Stimulated activated naive CD4-positive, alpha-beta T cell (primary cell): ENCODE measurements around the gene BAG5.
"Not testable (repeated sequence)": the region's sequence is repeated elsewhere in the genome, so short reads cannot be mapped to it uniquely, and the experiment has no call there.

Experiments
- DNase-seq, 6 experiments: peaks; one replicate each; lab custom pipeline; 2025; lab: John Stamatoyannopoulos, UW

The BAG5 gene

GRCh38 chr14:103562429-103563225 is at the start of gene BAG5, which contains the start of gene COA8:
Gene BAG5 (minus strand): TSS chr14:103562657. CDS start chr14:103561164, 1,493 bp downstream.
Gene COA8 (plus strand): TSS chr14:103562960. CDS start chr14:103563002, 42 bp downstream.
- DNase-seq: peak; percentile 68 to 97 (median 87)

GRCh38 chr14:103611215-103611614 is 48.8 kb upstream of the BAG5 start:
- no peak for DNase-seq

- DNase-seq: not testable (repeated sequence)
Observed at GRCh38 chr14:103609081-103609480, 46.6 kb upstream of the BAG5 start.

- DNase-seq: no peak
Observed at GRCh38 chr14:103607822-103608221, 45.4 kb upstream of the BAG5 start.

GRCh38 chr14:103606963-103607668 is 44.7 kb upstream of the BAG5 start:
- DNase-seq: peak; percentile 5 to 50 (median 37)

- no peak for DNase-seq
Observed at GRCh38 chr14:103604620-103605019, 42.2 kb upstream of the BAG5 start.

- DNase-seq: no peak
Observed at GRCh38 chr14:103600503-103600902, 38.0 kb upstream of the BAG5 start.

- DNase-seq: no peak
Observed at GRCh38 chr14:103597623-103598377, 35.3 kb upstream of the BAG5 start.

- no peak for DNase-seq
Observed at GRCh38 chr14:103594265-103594664, 31.8 kb upstream of the BAG5 start.

GRCh38 chr14:103593577-103593976 is 31.1 kb upstream of the BAG5 start:
- DNase-seq: no peak

GRCh38 chr14:103584326-103584915 is 22.0 kb upstream of the BAG5 start:
- no peak for DNase-seq

GRCh38 chr14:103581954-103582703 is 19.7 kb upstream of the BAG5 start:
- no peak for DNase-seq

GRCh38 chr14:103581206-103581605 is 18.7 kb upstream of the BAG5 start:
- no peak for DNase-seq

GRCh38 chr14:103578401-103579075 is 16.1 kb upstream of the BAG5 start:
- DNase-seq: no peak

- no peak for DNase-seq
Observed at GRCh38 chr14:103576371-103577024, 14.0 kb upstream of the BAG5 start.

- DNase-seq: no peak
Observed at GRCh38 chr14:103574707-103575285, 12.3 kb upstream of the BAG5 start.

GRCh38 chr14:103574104-103574503 is 11.6 kb upstream of the BAG5 start:
- no peak for DNase-seq

GRCh38 chr14:103569408-103569807 is 7.0 kb upstream of the BAG5 start:
- DNase-seq: no peak

- DNase-seq: no peak
Observed at GRCh38 chr14:103568952-103569351, 6.5 kb upstream of the BAG5 start.
